Endothelial cell of hepatic sinusoid (primary cell): ENCODE results near the gene MPST.
"Not testable (repeated sequence)": the region's sequence is repeated elsewhere in the genome, so short reads cannot be mapped to it uniquely, and the experiment has no call there.

Source experiments
- in situ Hi-C: cut with HindIII; loops from 2 replicates; pipeline ENCODE4 v1.10.0; 2017; ENCODE audit warnings: low sequenced_read_pairs

MPST gene

GRCh38 chr22:37058917-37059701 is 39.6 kb downstream of the MPST start:
- in situ Hi-C loops: loop anchor here (10.0 kb wide), 6 partner anchors 96 to 386 kb away; partner anchors contain the start of genes C1QTNF6, IFT27 and SSTR3

GRCh38 chr22:37059876-37060449 is 40.4 kb downstream of the MPST start:
- in situ Hi-C loops: loop anchor here (10.0 kb wide), 6 partner anchors 95 to 385 kb away; partner anchors contain the start of genes C1QTNF6, IFT27 and SSTR3

- in situ Hi-C loops: no loop called here
Observed at GRCh38 chr22:37060801-37061610, 41.5 kb downstream of the MPST start.

- in situ Hi-C loops: no loop called here
Observed at GRCh38 chr22:37061611-37062375, 42.3 kb downstream of the MPST start.

- in situ Hi-C loops: no loop called here
Observed at GRCh38 chr22:37062376-37062675, 42.8 kb downstream of the MPST start.

GRCh38 chr22:37062702-37063381 is 43.3 kb downstream of the MPST start:
- in situ Hi-C loops: no loop called here

- in situ Hi-C loops: no loop called here
Observed at GRCh38 chr22:37063431-37064420, 44.2 kb downstream of the MPST start.

GRCh38 chr22:37064553-37064952 is 45.0 kb downstream of the MPST start:
- in situ Hi-C loops: no loop called here

- in situ Hi-C loops: no loop called here
Observed at GRCh38 chr22:37065180-37065579, 45.6 kb downstream of the MPST start.

GRCh38 chr22:37065961-37066360 is 46.4 kb downstream of the MPST start:
- in situ Hi-C loops: no loop called here

- in situ Hi-C loops: no loop called here
Observed at GRCh38 chr22:37067428-37067827, 47.9 kb downstream of the MPST start.

- in situ Hi-C loops: no loop called here
Observed at GRCh38 chr22:37068859-37069258, 49.3 kb downstream of the MPST start.

GRCh38 chr22:37069319-37069718 is 49.8 kb downstream of the MPST start:
- in situ Hi-C loops: no loop called here

GRCh38 chr22:37069719-37070118 is 50.2 kb downstream of the MPST start:
- in situ Hi-C loops: no loop called here

GRCh38 chr22:37070334-37070733 is 50.8 kb downstream of the MPST start:
- in situ Hi-C loops: no loop called here

GRCh38 chr22:37070744-37071143 is 51.2 kb downstream of the MPST start:
- in situ Hi-C loops: no loop called here

GRCh38 chr22:37071850-37072592 is 52.5 kb downstream of the MPST start:
- in situ Hi-C loops: not testable (repeated sequence)

GRCh38 chr22:37072673-37073072 is 53.1 kb downstream of the MPST start:
- in situ Hi-C loops: no loop called here

GRCh38 chr22:37074537-37074936 is 55.0 kb downstream of the MPST start:
- in situ Hi-C loops: no loop called here
